ENCODE data around the gene GCH1. TPM values are rescaled to one million over a fixed set of nuclear protein-coding genes. Genes with fewer than 3 reads are reported as not detected.

Gene GCH1
- total RNA-seq, 6 experiments from 2014 or later: 41.5 to 93.6 (median 58.1) TPM

GRCh38 chr14:54796961-54797360, 105.7 kb downstream of the GCH1 start:
- Histone ChIP-seq H3K4me3 (no peak overlapping the region), H3K4me1 (no peaks in the 10 kb centered on the region), H3K36me3 (peaks cover 0 to 8% (median 0%) of the 10 kb centered on the region in 4 donors), H3K9me3 (no peaks in the 10 kb centered on the region), H3K27me3 (no peaks in the 10 kb centered on the region), H3K27ac (no peak overlapping the region)
- ATAC-seq (no peak), DNase-seq (peak in 1 of 3 donors; percentile 6)
- TF ChIP-seq POLR2A (IDR thresholded peaks at IDR 0.05) (no peak), CTCF (IDR thresholded peaks at IDR 0.05) (no peak)
- intact Hi-C loops (cut with DNase I): no loop called here

GRCh38 chr14:54794796-54795195, 107.8 kb downstream of the GCH1 start:
- ATAC-seq (no peak), DNase-seq (no peak)
- TF ChIP-seq CTCF (IDR thresholded peaks at IDR 0.05) (no peak), POLR2A (IDR thresholded peaks at IDR 0.05) (no peak)
- Histone ChIP-seq H3K9me3 (no peaks in the 10 kb centered on the region), H3K27me3 (no peaks in the 10 kb centered on the region), H3K27ac (no peak overlapping the region), H3K4me3 (no peak overlapping the region), H3K4me1 (peaks cover 0 to 7% (median 0%) of the 10 kb centered on the region in 4 donors), H3K36me3 (peaks cover 0 to 18% (median 0%) of the 10 kb centered on the region in 4 donors)
- 93% methylated on average over 3 of the region's 3 CpGs for WGBS (ENCODE audit: insufficient coverage, low coverage, low lambda C conversion rate, missing lambda C conversion rate)
- intact Hi-C loops (cut with DNase I): no loop called here

- H3K4me3 ChIP-seq: no peak overlapping the region
- 50% methylated on average over 1 of the region's 1 CpG for WGBS (ENCODE audit: insufficient coverage, low coverage, low lambda C conversion rate, missing lambda C conversion rate)
- no peak overlapping the region for H3K27ac ChIP-seq
- ATAC-seq: no peak
- peaks cover 0 to 7% (median 0%) of the 10 kb centered on the region in 4 donors for H3K4me1 ChIP-seq
- TF ChIP-seq POLR2A (IDR thresholded peaks at IDR 0.05) (no peak), CTCF (IDR thresholded peaks at IDR 0.05) (no peak)
- intact Hi-C loops (cut with DNase I): no loop called here
- H3K9me3 ChIP-seq: no peaks in the 10 kb centered on the region
- DNase-seq: no peak
- no peaks in the 10 kb centered on the region for H3K27me3 ChIP-seq
- peaks cover 0 to 24% (median 0%) of the 10 kb centered on the region in 4 donors for H3K36me3 ChIP-seq
Measured at GRCh38 chr14:54794159-54794558, 108.5 kb downstream of the GCH1 start.

- TF ChIP-seq POLR2A (IDR thresholded peaks at IDR 0.05) (no peak), CTCF (IDR thresholded peaks at IDR 0.05) (no peak)
- ATAC-seq (no peak), DNase-seq (no peak)
- H3K27me3 ChIP-seq: no peaks in the 10 kb centered on the region
- no peak overlapping the region for H3K27ac ChIP-seq
- H3K36me3 ChIP-seq: peaks cover 0 to 29% (median 0%) of the 10 kb centered on the region in 4 donors
- intact Hi-C loops (cut with DNase I): no loop called here
- no peaks in the 10 kb centered on the region for H3K9me3 ChIP-seq
- no peak overlapping the region for H3K4me3 ChIP-seq
- 93% methylated on average over 3 of the region's 6 CpGs for WGBS (ENCODE audit: insufficient coverage, low coverage, low lambda C conversion rate, missing lambda C conversion rate)
- peaks cover 0 to 7% (median 0%) of the 10 kb centered on the region in 4 donors for H3K4me1 ChIP-seq
Measured at GRCh38 chr14:54792288-54792687, 110.3 kb downstream of the GCH1 start.

Small RNA genes lying within 50 kb of the gene (microRNA-seq; reads per million reads assigned to microRNA genes)
- 0 reads per million in 2 donors for gene MIR4308

Small RNA genes lying within 50 kb of the gene (small RNA-seq; reads per million reads assigned to genes)
- gene MIR4308 (0 reads per million in 2 experiments), gene RNU6ATAC9P (0 reads per million in 2 experiments)

Other genes with a start within 250 kb of the GCH1 start
- gene WDHD1, start 124.3 kb upstream of the GCH1 start, total RNA-seq: 1 to 10 TPM in 4 of 6 experiments, under 1 TPM in 2; 0.53 to 2.6 (median 1.3) TPM
- 1 to 10 TPM; 5.5 to 8.5 (median 7.6) TPM for gene SOCS4, start 124.4 kb upstream of the GCH1 start, total RNA-seq
- 10 to 100 TPM; 21.2 to 49.8 (median 34.6) TPM for gene MAPK1IP1L, start 148.8 kb upstream of the GCH1 start, total RNA-seq
- gene LGALS3, start 226.4 kb upstream of the GCH1 start, total RNA-seq: 10 to 100 TPM in 3 of 6 experiments, 1 to 10 TPM in 3; 3.1 to 21.6 (median 12.3) TPM

Measured in right lobe of liver (tissue), 6 donors.